Aorta (tissue), 5 donors: ENCODE results near the gene SCMH1. TPM values are rescaled to one million over a fixed set of nuclear protein-coding genes. Genes with fewer than 3 reads are reported as not detected.

Experiments used
- ATAC-seq: fragments of 200-7000 bp; cut with Tn5 transposase; one replicate; pipeline ENCODE4 v1.9.1; 2022; ENCODE audit warnings: moderate library complexity; ENCODE audit not compliant: low FRiP score
- DNase-seq, 2 donors: peaks; one replicate each; pipeline ENCODE4 v3.0.0-alpha.2; 2020
- H3K27ac ChIP-seq, 2 donors: one replicate each; pipeline ENCODE4 v1.5.1; 2013; ENCODE audit warnings: low read length in 2 of 2, mild to moderate bottlenecking in 2 of 2, moderate library complexity in 2 of 2, control low read depth in 1 of 2, inconsistent platforms in 1 of 2, low read depth in 1 of 2
- H3K27me3 ChIP-seq, 2 donors: one replicate each; pipeline ENCODE4 v1.6.1; 2013; ENCODE audit warnings: control low read depth in 1 of 2, low read length in 1 of 2, mild to moderate bottlenecking in 1 of 2, moderate library complexity in 1 of 2; ENCODE audit not compliant: insufficient read depth in 2 of 2, control insufficient read depth in 1 of 2
- H3K36me3 ChIP-seq, 2 donors: one replicate each; pipeline ENCODE4 v1.6.1; 2013; ENCODE audit warnings: control low read depth in 1 of 2, low read length in 1 of 2, mild to moderate bottlenecking in 1 of 2; ENCODE audit not compliant: insufficient read depth in 2 of 2, control insufficient read depth in 1 of 2
- H3K4me1 ChIP-seq, 2 donors: one replicate each; pipeline ENCODE4 v1.6.1; 2013; ENCODE audit warnings: low read length in 2 of 2, control low read depth in 1 of 2, mild to moderate bottlenecking in 1 of 2, moderate library complexity in 1 of 2; ENCODE audit not compliant: insufficient read depth in 2 of 2, control insufficient read depth in 1 of 2
- H3K4me3 ChIP-seq, 2 donors: one replicate each; pipeline ENCODE4 v1.5.1; 2013; ENCODE audit warnings: low read length in 2 of 2, control low read depth in 1 of 2, mild to moderate bottlenecking in 1 of 2
- H3K9me3 ChIP-seq: one replicate; pipeline ENCODE4 v1.6.1; 2013; ENCODE audit warnings: mild to moderate bottlenecking, low read length; ENCODE audit not compliant: control insufficient read depth
- WGBS, 2 donors: extraction: QIAGEN DNeasy Blood & Tissue Kit; methylation state at CpG; one replicate each; pipeline ENCODE4 v1.1.7; 2013; 5-methylcytosine and 5-hydroxymethylcytosine counted together
- intact Hi-C, 2 donors: fragments of 100-400 bp; cut with DNase I; formaldehyde crosslinking; loops; one replicate each; pipeline versions ENCODE4 v1.14.2 to v1.15.0; 2022
- polyA plus RNA-seq, 2 donors: library from polyadenylated mRNA; stranded (reverse); fragments of 200-250 nt; gene quantifications; one replicate each; pipeline ENCODE4 v1.2.3, GENCODE V29; 2013
- total RNA-seq, 2 donors: library from RNA; stranded (reverse); fragmentation: NEBNext Ultra II Directional; extraction: Animal tissue kit (Norgen Biotek cat#: 25700); gene quantifications; one replicate each; pipeline ENCODE4 v1.2.1, GENCODE V29; 2021
- donor health status: healthy with polysubstance abuse.
- donor health status: Bipolar disorder and iron deficiency.
- donor health status: DM: no; HTN: no; CAD: no.
- donor health status: DM: no; HTN: no; CAD: no.
- donor health status: DM: yes; HTN: yes; CAD: no.

Gene SCMH1
- total and polyA plus RNA-seq, 4 donors, result 36.2 to 60.7 (median 47.4) TPM

DNA sequence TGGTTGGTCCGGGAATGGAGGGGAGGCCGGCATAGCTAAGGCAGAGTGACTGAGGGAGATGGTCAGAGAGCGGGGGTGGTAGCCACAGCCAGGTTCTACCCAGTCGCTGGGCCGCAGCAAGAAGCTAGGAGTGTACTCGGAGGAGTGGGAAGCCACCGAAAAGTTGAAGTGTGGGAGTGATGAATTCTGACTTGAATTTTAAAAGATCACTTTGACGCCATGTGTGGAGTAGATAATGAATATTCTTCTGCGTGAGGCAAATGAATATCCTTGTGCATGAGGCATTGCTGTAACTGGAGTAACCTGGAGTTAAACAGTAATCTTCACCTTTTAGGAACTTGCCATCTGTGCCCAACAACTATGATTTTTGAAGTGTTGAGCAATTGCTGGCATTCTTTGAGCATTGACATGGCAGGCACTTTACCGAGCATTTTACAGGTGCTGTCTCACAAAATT is 255.8 kb downstream of the SCMH1 start:
- intact Hi-C loops, result loop anchor here in 1 of 2 donors (5.0 kb wide), 1 partner anchor 116 kb away; no protein-coding TSS in a partner anchor
- no peak for ATAC-seq
- no peak for DNase-seq
- peaks cover 4 to 7% of the 10 kb centered on the region in 2 donors for H3K4me1 ChIP-seq
- no peak overlapping the region for H3K27ac ChIP-seq
- peaks cover 13 to 21% of the 10 kb centered on the region in 2 donors for H3K36me3 ChIP-seq
- no peaks in the 10 kb centered on the region for H3K27me3 ChIP-seq
- 86% methylated on average over 10 of the region's 10 CpGs for WGBS, 2 donors
- no peak overlapping the region for H3K4me3 ChIP-seq
- H3K9me3 ChIP-seq, result no peaks in the 10 kb centered on the region

DNA sequence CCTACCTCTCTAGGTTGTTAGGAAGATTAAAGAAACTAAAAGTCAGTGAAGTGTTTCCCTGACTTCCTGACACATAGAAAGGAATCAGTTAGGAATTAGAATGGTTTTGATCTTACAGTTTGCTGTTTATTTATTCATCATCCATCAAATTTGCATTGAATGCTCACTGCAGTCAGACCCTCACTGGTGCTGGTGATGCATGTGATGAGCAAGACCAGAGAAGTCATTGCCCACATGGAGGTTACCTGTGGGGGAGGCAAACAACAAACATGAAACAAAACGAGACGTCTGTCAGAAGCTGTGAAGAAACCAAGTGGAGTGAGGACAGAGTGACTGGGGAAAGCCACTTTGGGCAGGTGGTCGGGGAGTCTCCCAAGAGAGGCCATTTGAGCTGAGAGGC is 256.2 kb downstream of the SCMH1 start:
- Histone ChIP-seq H3K4me3 (no peak overlapping the region), H3K27me3 (no peaks in the 10 kb centered on the region), H3K27ac (no peak overlapping the region), H3K4me1 (peaks cover 4 to 7% of the 10 kb centered on the region in 2 donors), H3K36me3 (peaks cover 13 to 21% of the 10 kb centered on the region in 2 donors), H3K9me3 (no peaks in the 10 kb centered on the region)
- 67 to 69% methylated on average over 3 of the region's 3 CpGs for WGBS, 2 donors
- no peak for ATAC-seq
- no peak for DNase-seq
- intact Hi-C loops, result loop anchor here in 1 of 2 donors (5.0 kb wide), 1 partner anchor 116 kb away; no protein-coding TSS in a partner anchor

DNA sequence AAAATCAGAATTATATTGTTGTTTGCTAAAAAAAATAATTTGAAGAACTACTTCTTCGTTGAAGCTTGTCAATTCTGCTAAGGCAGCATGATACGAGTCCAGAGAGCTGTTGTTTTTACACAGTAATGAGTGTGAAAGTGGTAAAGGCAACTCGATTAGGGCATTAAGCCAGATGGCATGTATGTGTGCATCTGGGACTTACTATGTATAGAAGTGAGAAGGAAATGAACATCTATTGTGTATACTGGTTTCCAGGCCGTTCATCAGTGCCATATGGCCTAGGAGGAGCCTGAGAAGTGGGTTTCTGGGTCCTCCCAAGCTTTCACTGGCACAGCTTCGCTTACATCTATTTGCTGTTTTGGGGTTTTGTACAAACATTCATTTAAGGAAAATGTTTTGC is 256.9 kb downstream of the SCMH1 start:
- Histone ChIP-seq H3K4me1 (peaks cover 4 to 7% of the 10 kb centered on the region in 2 donors), H3K27ac (peak overlapping the region; percentile 44 to 56), H3K9me3 (no peaks in the 10 kb centered on the region), H3K4me3 (peak overlapping the region in 1 of 2 donors; percentile 7), H3K27me3 (no peaks in the 10 kb centered on the region), H3K36me3 (peaks cover 11 to 21% of the 10 kb centered on the region in 2 donors)
- DNase-seq, result no peak
- intact Hi-C loops, result loop anchor here in 1 of 2 donors (5.0 kb wide), 1 partner anchor 117 kb away; no protein-coding TSS in a partner anchor
- 4 to 10% methylated on average over 5 of the region's 5 CpGs for WGBS, 2 donors
- ATAC-seq, result no peak

DNA sequence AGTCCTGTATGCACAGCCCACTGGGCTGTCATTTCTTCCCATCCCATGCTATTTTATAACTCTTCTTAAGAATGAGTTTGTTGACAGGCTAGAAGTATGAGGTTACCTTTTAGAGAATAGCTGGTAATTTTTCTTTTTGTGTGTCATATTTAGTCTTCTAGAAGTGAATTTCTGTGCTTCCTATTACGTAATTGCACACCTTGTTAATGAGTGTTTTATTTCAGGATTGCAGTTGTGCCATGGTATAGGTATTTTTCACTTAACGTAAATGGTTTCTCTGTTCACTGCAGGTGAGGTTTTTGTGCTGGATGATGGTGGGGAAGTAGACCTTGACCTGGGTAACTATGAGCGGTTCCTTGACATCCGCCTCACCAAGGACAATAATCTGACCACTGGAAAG is 257.6 kb downstream of the SCMH1 start:
- Histone ChIP-seq H3K9me3 (no peaks in the 10 kb centered on the region), H3K27me3 (no peaks in the 10 kb centered on the region), H3K4me3 (no peak overlapping the region), H3K4me1 (peaks cover 4 to 7% of the 10 kb centered on the region in 2 donors), H3K27ac (peak overlapping the region; percentile 41 to 44), H3K36me3 (peaks cover 7 to 21% of the 10 kb centered on the region in 2 donors)
- 85 to 86% methylated on average over 4 of the region's 4 CpGs for WGBS, 2 donors
- intact Hi-C loops, result loop anchor here in 1 of 2 donors (5.0 kb wide), 1 partner anchor 63 kb away; no protein-coding TSS in a partner anchor
- ATAC-seq (no peak), DNase-seq (no peak)

DNA sequence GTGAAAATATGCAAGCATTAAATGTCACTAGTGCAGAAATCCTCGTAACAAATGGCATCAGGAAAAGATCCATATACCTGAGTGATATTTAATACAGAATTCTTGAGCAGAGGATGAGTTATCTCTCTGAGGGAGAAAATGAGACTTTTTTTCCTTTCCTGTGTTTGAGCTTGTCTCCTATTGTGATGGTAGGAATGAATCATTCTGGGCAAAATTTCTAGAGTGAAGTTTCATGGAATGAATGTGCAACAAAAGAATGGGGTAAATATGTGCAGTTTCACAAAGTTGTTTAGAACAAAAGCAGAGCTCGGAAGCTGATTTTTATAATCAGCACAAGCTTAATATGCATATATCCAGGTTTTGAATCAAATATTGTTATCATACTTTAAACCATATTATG is 258.0 kb downstream of the SCMH1 start:
- Histone ChIP-seq H3K4me3 (no peak overlapping the region), H3K27me3 (no peaks in the 10 kb centered on the region), H3K9me3 (no peaks in the 10 kb centered on the region), H3K4me1 (peaks cover 4 to 7% of the 10 kb centered on the region in 2 donors), H3K27ac (no peak overlapping the region), H3K36me3 (peaks cover 3 to 18% of the 10 kb centered on the region in 2 donors)
- 29% methylated on average over 2 of the region's 2 CpGs for WGBS, 2 donors
- intact Hi-C loops, result loop anchor here in 1 of 2 donors (5.0 kb wide), 1 partner anchor 63 kb away; no protein-coding TSS in a partner anchor
- ATAC-seq (no peak), DNase-seq (no peak)

DNA sequence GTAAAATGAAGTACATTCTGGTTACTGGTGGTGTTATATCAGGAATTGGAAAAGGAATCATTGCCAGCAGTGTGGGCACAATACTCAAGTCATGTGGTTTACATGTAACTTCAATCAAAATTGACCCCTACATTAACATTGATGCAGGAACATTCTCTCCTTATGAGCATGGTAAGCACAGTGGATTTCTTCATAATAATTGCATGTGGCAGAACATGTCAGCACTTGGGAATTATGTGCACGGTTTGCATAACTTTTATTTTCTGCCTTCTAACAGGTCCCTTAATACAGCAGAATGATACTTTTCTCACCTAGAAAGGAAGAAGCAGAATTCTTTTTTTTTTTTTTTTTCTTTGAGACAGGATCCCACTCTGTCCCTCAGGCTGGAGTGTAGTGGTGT is 258.8 kb downstream of the SCMH1 start:
- H3K27me3 ChIP-seq, result no peaks in the 10 kb centered on the region
- peaks cover 4 to 7% of the 10 kb centered on the region in 2 donors for H3K4me1 ChIP-seq
- 9 to 10% methylated on average over 1 of the region's 1 CpG for WGBS, 2 donors
- H3K36me3 ChIP-seq, result peaks cover 0 to 16% of the 10 kb centered on the region in 2 donors
- no peak overlapping the region for H3K4me3 ChIP-seq
- H3K9me3 ChIP-seq, result no peaks in the 10 kb centered on the region
- peak overlapping the region in 1 of 2 donors; percentile 88 for H3K27ac ChIP-seq
- intact Hi-C loops, result loop anchor here in 1 of 2 donors (5.0 kb wide), 1 partner anchor 64 kb away; no protein-coding TSS in a partner anchor
- DNase-seq, result no peak
- no peak for ATAC-seq

DNA sequence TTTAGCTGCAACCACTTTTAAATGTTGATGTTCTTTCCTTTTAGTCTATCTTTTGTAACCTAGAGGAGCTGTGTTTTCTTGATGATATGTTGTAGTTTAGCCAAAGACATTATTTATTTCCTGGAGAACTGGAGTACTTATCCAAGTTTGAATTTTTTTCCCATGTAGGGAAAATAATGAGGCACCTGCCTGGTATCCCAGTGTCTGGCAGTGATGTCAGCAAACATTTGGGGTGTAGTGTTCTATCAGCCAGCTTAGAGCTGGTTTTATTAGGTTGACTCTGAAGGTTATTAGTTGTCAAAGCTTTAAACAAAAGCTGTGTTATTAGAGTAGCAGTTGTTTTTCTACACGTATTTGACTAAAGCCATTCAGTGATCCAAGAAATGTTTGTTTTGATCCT is 259.4 kb downstream of the SCMH1 start:
- Histone ChIP-seq H3K9me3 (no peaks in the 10 kb centered on the region), H3K4me3 (no peak overlapping the region), H3K36me3 (peaks cover 0 to 13% of the 10 kb centered on the region in 2 donors), H3K27ac (peak overlapping the region in 1 of 2 donors; percentile 88), H3K27me3 (no peaks in the 10 kb centered on the region), H3K4me1 (peaks cover 4% of the 10 kb centered on the region in 2 donors)
- no peak for ATAC-seq
- intact Hi-C loops, result loop anchor here in 1 of 2 donors (5.0 kb wide), 1 partner anchor 65 kb away; no protein-coding TSS in a partner anchor
- 3% methylated on average over 1 of the region's 1 CpG for WGBS, 2 donors
- DNase-seq, result no peak

DNA sequence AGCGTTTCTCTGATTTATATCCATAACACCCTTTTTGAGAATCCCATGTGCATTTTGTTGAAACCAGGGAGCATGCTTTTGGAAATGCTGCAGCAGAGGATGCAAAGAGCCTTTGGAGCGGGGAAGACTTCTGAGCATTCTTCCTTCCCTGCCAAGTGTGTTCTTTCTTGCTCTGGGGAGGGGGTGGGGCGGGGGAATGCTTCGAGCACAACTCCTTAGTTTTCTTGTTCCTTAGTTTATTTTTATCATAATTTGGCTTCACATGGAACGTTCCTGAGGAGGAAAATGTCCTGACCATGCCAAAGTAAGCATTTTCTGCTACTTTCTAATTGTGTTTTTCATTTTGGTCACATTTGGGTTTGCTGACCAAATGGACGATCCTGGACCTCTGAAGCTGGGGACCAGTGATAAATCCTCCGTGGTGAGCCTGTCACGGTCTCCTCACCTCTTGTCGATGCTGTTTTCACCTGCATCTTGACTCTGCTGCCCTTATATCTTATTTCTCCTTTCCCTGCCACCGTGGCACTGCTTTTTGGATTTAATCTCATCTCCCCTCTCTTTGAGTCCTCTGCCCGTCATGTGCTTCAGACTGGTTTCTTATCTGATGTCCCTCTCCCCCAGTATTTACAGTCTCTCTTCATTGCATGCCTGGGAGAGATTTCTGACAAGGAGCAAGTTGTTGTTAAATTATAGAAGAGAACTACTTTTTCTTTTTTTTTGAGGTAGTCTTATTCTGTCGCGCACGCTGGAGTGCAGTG is 260.2 kb downstream of the SCMH1 start:
- peaks cover 0 to 2% of the 10 kb centered on the region in 2 donors for H3K4me1 ChIP-seq
- peaks cover 0 to 8% of the 10 kb centered on the region in 2 donors for H3K36me3 ChIP-seq
- peak overlapping the region; percentile 16 to 57 for H3K4me3 ChIP-seq
- intact Hi-C loops, result loop anchor here in 1 of 2 donors (5.0 kb wide), 1 partner anchor 65 kb away; no protein-coding TSS in a partner anchor
- WGBS, 2 donors, result 2 to 6% methylated on average over 14 of the region's 14 CpGs
- peak overlapping the region; percentile 81 to 96 for H3K27ac ChIP-seq
- H3K9me3 ChIP-seq, result no peaks in the 10 kb centered on the region
- DNase-seq (no peak), ATAC-seq (peak; percentile 19)
- H3K27me3 ChIP-seq, result no peaks in the 10 kb centered on the region
